H1 (cell line): ENCODE data around the gene NAP1L1. TPM values are rescaled to one million over a fixed set of nuclear protein-coding genes. Genes with fewer than 3 reads are reported as not detected.

Experiments used
- CTCF ChIA-PET: fragments of 300-600 bp; sonication (Branson Sonifier 250); formaldehyde crosslinking; loops from one replicate; lab custom pipeline; 2021; ENCODE audit not compliant: partially characterized antibody; lab: Charles Lee
- POLR2A ChIA-PET: fragments of 300-600 bp; sonication (Branson Sonifier 250); formaldehyde crosslinking; loops from one replicate; lab custom pipeline; 2021; ENCODE audit warnings: inconsistent platforms; ENCODE audit not compliant: partially characterized antibody; lab: Charles Lee
- DNase-seq, 2 experiments: peaks; one replicate each; pipeline versions ENCODE4 v3.0.0 to v3.0.0-alpha.2; 2010 to 2022; ENCODE audit warnings: low spot score in 2 of 2, low read depth in 1 of 2, mixed read lengths in 1 of 2
- FAIRE-seq: peaks from 2 replicates; lab custom pipeline; 2011; peaks lifted over from hg19 to GRCh38; lab: Jason Lieb, UNC
- H2AFZ ChIP-seq: 2 replicates; pipeline ENCODE4 v1.8.1; 2012; ENCODE audit warnings: low read length, inconsistent platforms
- H2AK5ac ChIP-seq: 2 replicates; pipeline ENCODE4 v1.6.1; 2013; ENCODE audit warnings: low read depth, low read length
- H2BK120ac ChIP-seq: replicated peaks from 2 replicates; pipeline ENCODE3; 2013; ENCODE audit warnings: low read depth, low read length, inconsistent platforms
- H2BK12ac ChIP-seq: 2 replicates; pipeline ENCODE4 v1.6.1; 2013; ENCODE audit warnings: low read depth, low read length
- H2BK15ac ChIP-seq: 2 replicates; pipeline ENCODE4 v1.6.1; 2013; ENCODE audit warnings: low read length
- H2BK20ac ChIP-seq: 2 replicates; pipeline ENCODE4 v1.6.1; 2013; ENCODE audit warnings: low read length
- H2BK5ac ChIP-seq: 2 replicates; pipeline ENCODE4 v1.6.1; 2013; ENCODE audit warnings: low read depth, low read length
- H3K14ac ChIP-seq: 2 replicates; pipeline ENCODE4 v1.6.1; 2013; ENCODE audit warnings: inconsistent platforms; ENCODE audit not compliant: insufficient read length
- H3K18ac ChIP-seq: 2 replicates; pipeline ENCODE4 v1.6.1; 2013; ENCODE audit warnings: low read length; ENCODE audit errors: extremely low read depth
- H3K23ac ChIP-seq: 2 replicates; pipeline ENCODE4 v1.6.1; 2013; ENCODE audit warnings: inconsistent platforms; ENCODE audit not compliant: insufficient read length
- H3K23me2 ChIP-seq: 2 replicates; pipeline ENCODE4 v1.6.1; 2013; ENCODE audit warnings: low read depth, low read length
- H3K27ac ChIP-seq: 2 replicates; pipeline ENCODE4 v1.6.1; 2011; ENCODE audit warnings: low read depth, low read length, inconsistent platforms
- H3K27me3 ChIP-seq, 4 experiments: replicated peaks in 1 of 4; 1 replicate in 1 of 4; 2 replicates in 3 of 4; pipeline versions ENCODE4 v1.6.1 to v1.8.1; 2011 to 2013; ENCODE audit warnings: low read length in 3 of 4, mild to moderate bottlenecking in 3 of 4, inconsistent platforms in 2 of 4, mixed read lengths in 2 of 4, moderate library complexity in 1 of 4; ENCODE audit not compliant: control insufficient read depth in 3 of 4, insufficient read depth in 3 of 4; ENCODE audit errors: extremely low read depth in 1 of 4
- H3K36me3 ChIP-seq, 4 experiments: 2 replicates each; pipeline versions ENCODE4 v1.6.1 to v1.8.1; 2011 to 2013; ENCODE audit warnings: mild to moderate bottlenecking in 4 of 4, low read length in 3 of 4, moderate library complexity in 2 of 4, control low read depth in 1 of 4, inconsistent platforms in 1 of 4; ENCODE audit not compliant: insufficient read depth in 4 of 4, control insufficient read depth in 2 of 4
- H3K4ac ChIP-seq: replicated peaks from 2 replicates; pipeline ENCODE3; 2013; ENCODE audit warnings: low read length, low read depth, mixed read lengths, inconsistent platforms; ENCODE audit not compliant: insufficient read length
- H3K4me1 ChIP-seq, 4 experiments: replicated peaks in 1 of 4; 1 replicate in 1 of 4; 2 replicates in 3 of 4; pipeline versions ENCODE4 v1.6.1 to v1.8.1; 2011 to 2013; ENCODE audit warnings: low read length in 3 of 4, inconsistent platforms in 2 of 4, mixed read lengths in 1 of 4; ENCODE audit not compliant: insufficient read depth in 4 of 4, control insufficient read depth in 3 of 4
- H3K4me2 ChIP-seq, 2 experiments: 2 replicates each; pipeline versions ENCODE4 v1.6.1 to v1.8.1; 2011 to 2013; ENCODE audit warnings: low read depth in 2 of 2, low read length in 2 of 2, control low read depth in 1 of 2, inconsistent platforms in 1 of 2, mild to moderate bottlenecking in 1 of 2; ENCODE audit not compliant: insufficient read depth in 1 of 2
- H3K4me3 ChIP-seq, 4 experiments: fragments of 200-600, 300-600 bp in 1 of 4; sonication (generic), shearing (Covaris generic), sonication (Bioruptor Twin) in 1 of 4; 2 replicates each; pipeline versions ENCODE4 v1.5.1 to v1.8.1; 2011 to 2016; ENCODE audit warnings: low read length in 4 of 4, low read depth in 3 of 4, control low read depth in 2 of 4, inconsistent platforms in 2 of 4, mild to moderate bottlenecking in 2 of 4, mixed read lengths in 1 of 4, moderate library complexity in 1 of 4; ENCODE audit not compliant: insufficient read depth in 2 of 4; ENCODE audit errors: extremely low read depth in 1 of 4
- H3K56ac ChIP-seq: replicated peaks from 2 replicates; pipeline ENCODE3; 2013; ENCODE audit warnings: low read depth, mild to moderate bottlenecking, mixed read lengths, low read length, inconsistent platforms; ENCODE audit not compliant: insufficient read length
- H3K79me1 ChIP-seq: 2 replicates; pipeline ENCODE4 v1.6.1; 2013; ENCODE audit warnings: low read depth, low read length, control low read depth
- H3K79me2 ChIP-seq, 2 experiments: 2 replicates each; pipeline versions ENCODE4 v1.6.1 to v1.8.1; 2012 to 2013; ENCODE audit warnings: low read length in 2 of 2, mild to moderate bottlenecking in 2 of 2, inconsistent platforms in 1 of 2; ENCODE audit not compliant: insufficient read depth in 2 of 2, control insufficient read depth in 1 of 2
- H3K9ac ChIP-seq, 4 experiments: replicated peaks in 1 of 4; 1 replicate in 1 of 4; 2 replicates in 3 of 4; pipeline versions ENCODE4 v1.6.1 to v1.8.1; 2011 to 2013; ENCODE audit warnings: low read depth in 3 of 4, low read length in 3 of 4, control low read depth in 2 of 4, mild to moderate bottlenecking in 2 of 4, moderate library complexity in 2 of 4, inconsistent platforms in 1 of 4; ENCODE audit errors: extremely low read depth in 1 of 4
- H3K9me3 ChIP-seq, 2 experiments: 2 replicates each; pipeline versions ENCODE4 v1.6.1 to v1.8.1; 2012 to 2013; ENCODE audit warnings: mild to moderate bottlenecking in 2 of 2, moderate library complexity in 2 of 2, control low read depth in 1 of 2, inconsistent platforms in 1 of 2, low read depth in 1 of 2, low read length in 1 of 2, mixed read lengths in 1 of 2; ENCODE audit not compliant: insufficient read depth in 2 of 2
- H4K20me1 ChIP-seq, 2 experiments: replicated peaks in 1 of 2; 2 replicates each; pipeline versions ENCODE3 to v1.8.1; 2011 to 2013; ENCODE audit warnings: inconsistent platforms in 2 of 2, low read length in 2 of 2, mild to moderate bottlenecking in 1 of 2; ENCODE audit not compliant: insufficient read depth in 2 of 2, control insufficient read depth in 1 of 2
- H4K5ac ChIP-seq: 2 replicates; pipeline ENCODE4 v1.6.1; 2013; ENCODE audit warnings: low read length, low read depth, mixed read lengths, inconsistent platforms; ENCODE audit not compliant: insufficient read length
- H4K8ac ChIP-seq: 2 replicates; pipeline ENCODE4 v1.8.0; 2013; ENCODE audit warnings: mild to moderate bottlenecking, moderate library complexity, low read length, inconsistent platforms; ENCODE audit not compliant: insufficient read depth; ENCODE audit errors: extremely low read depth
- H4K91ac ChIP-seq: replicated peaks from 2 replicates; pipeline ENCODE3; 2013; ENCODE audit warnings: low read length, mixed read lengths, inconsistent platforms; ENCODE audit not compliant: insufficient read length
- HDAC2 ChIP-seq, 2 experiments: fragments of 300-600 bp in 1 of 2; sonication (generic) in 1 of 2; IDR thresholded peaks; 2 replicates each; pipeline ENCODE4 v1.6.1; 2011 to 2012; ENCODE audit warnings: low read depth in 2 of 2, low read length in 2 of 2, mild to moderate bottlenecking in 2 of 2, moderate library complexity in 2 of 2, borderline replicate concordance in 1 of 2, inconsistent platforms in 1 of 2
- POLR2A ChIP-seq, 2 experiments: IDR thresholded peaks; 1 replicate in 1 of 2; 2 replicates in 1 of 2; pipeline ENCODE4 v1.6.1; 2011; ENCODE audit warnings: low read depth in 2 of 2, low read length in 2 of 2, mild to moderate bottlenecking in 2 of 2; ENCODE audit errors: control extremely low read depth in 1 of 2
- RBBP5 ChIP-seq: IDR thresholded peaks from 2 replicates; pipeline ENCODE4 v1.7.1; 2012; ENCODE audit warnings: low read depth, mild to moderate bottlenecking, inconsistent platforms, low read length, moderate library complexity, borderline replicate concordance
- RXRA ChIP-seq: IDR thresholded peaks from 2 replicates; pipeline ENCODE4 v1.6.1; 2011; ENCODE audit warnings: low read depth, mild to moderate bottlenecking, low read length, moderate library complexity; ENCODE audit not compliant: insufficient read depth
- TAF1 ChIP-seq: IDR thresholded peaks from 2 replicates; pipeline ENCODE4 v1.6.1; 2011; ENCODE audit warnings: mild to moderate bottlenecking, low read depth, low read length
- TAF7 ChIP-seq: optimal IDR thresholded peaks from 2 replicates; pipeline ENCODE3; 2011; ENCODE audit warnings: low read depth, mild to moderate bottlenecking, inconsistent platforms, low read length, moderate library complexity, borderline replicate concordance
- TEAD4 ChIP-seq: IDR thresholded peaks from 2 replicates; pipeline ENCODE4 v1.6.1; 2012; ENCODE audit warnings: low read depth, low read length, inconsistent platforms, mixed read lengths
- WGBS, 2 experiments: shearing (Covaris generic) in 1 of 2; methylation state at CpG; one replicate each; pipeline versions ENCODE4 v1.1.6 to v1.1.7; 2013 to 2015; ENCODE audit warnings: low lambda C conversion rate in 2 of 2, mixed read lengths in 2 of 2, inconsistent platforms in 1 of 2, low coverage in 1 of 2, missing lambda C conversion rate in 1 of 2; ENCODE audit not compliant: insufficient replicate concordance in 2 of 2, insufficient coverage in 1 of 2, insufficient read length in 1 of 2; ENCODE audit errors: extremely low coverage in 1 of 2, missing lambda C conversion rate in 1 of 2; 5-methylcytosine and 5-hydroxymethylcytosine counted together
- polyA plus RNA-seq, 7 experiments: library from polyadenylated mRNA; depleted of rRNA in 3 of 7; stranded (reverse) in 5 of 7; unstranded in 2 of 7; fragments of >200 nt in 5 of 7; fragments of 200-250 nt in 2 of 7; gene quantifications; 1 replicate in 5 of 7; 2 replicates in 1 of 7; 4 replicates in 1 of 7; pipeline versions ENCODE4 v1.2.1 to v1.2.3, GENCODE V29; 2011 to 2013; ENCODE audit warnings: missing spikeins in 2 of 7, mixed read lengths in 2 of 7
- total RNA-seq: library from RNA; stranded (reverse); fragmentation: NEBNext Ultra II Directional; extraction: Animal tissue kit (Norgen Biotek cat#: 25700); gene quantifications from 2 replicates; pipeline ENCODE4 v1.2.1, GENCODE V29; 2021
- TF ChIP-seq, protein P1 (sequence below), 3 experiments: IDR thresholded peaks; 1 replicate in 2 of 3; 2 replicates in 1 of 3; pipeline versions ENCODE4 v1.5.1 to v1.6.1; 2011; ENCODE audit warnings: low read length in 3 of 3, mild to moderate bottlenecking in 3 of 3, inconsistent platforms in 2 of 3, low read depth in 1 of 3, moderate library complexity in 1 of 3; ENCODE audit not compliant: insufficient read depth in 1 of 3; ENCODE audit errors: control extremely low read depth in 1 of 3

The NAP1L1 gene
- total and polyA plus RNA-seq, 2 of the 8 experiments (the other 6 are each of a cell fraction or from before 2014, with no cell fraction given): 202 to 1,159 TPM

DNA sequence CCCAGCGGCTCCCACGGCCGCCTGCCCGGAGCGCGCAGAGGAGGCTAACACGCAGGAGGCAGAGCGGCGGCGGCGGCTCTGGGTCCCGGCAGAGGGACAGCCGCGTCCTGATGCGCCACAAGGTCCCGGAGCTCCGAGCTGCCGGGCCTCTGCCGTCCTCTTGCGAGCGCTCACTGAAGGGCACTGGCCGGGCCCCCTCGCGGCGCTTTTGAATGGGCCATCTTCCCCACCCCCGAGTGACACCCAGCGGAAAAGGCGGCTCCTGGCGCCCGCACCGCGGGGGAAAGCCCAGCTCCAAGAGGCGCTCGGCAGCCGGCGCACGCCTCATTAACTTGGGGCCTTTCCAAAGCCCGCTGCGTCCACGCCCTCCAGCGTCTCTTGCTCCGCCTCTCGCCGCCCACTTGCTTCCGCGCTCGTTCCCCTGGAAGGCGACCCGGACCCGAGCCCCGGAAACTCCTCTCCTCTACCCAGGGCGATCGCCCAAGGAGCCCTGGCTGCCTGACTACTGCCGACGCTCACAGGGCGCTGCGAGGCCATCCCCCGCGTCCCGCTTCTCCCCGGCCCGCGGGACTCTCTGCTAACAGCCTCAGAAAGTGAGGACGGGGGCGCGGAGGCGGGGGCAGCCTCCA, 53.0 kb downstream of the NAP1L1 start, which contains the start of gene PHLDA1:
Gene PHLDA1, minus strand, starts transcription at position 363 of the 629 bp plus-strand sequence.
- Histone ChIP-seq H2AFZ (peak within 1 kb of the TSS; percentile 6; the same call in 1 of the 2 replicates), H3K4me1 (peaks cover 0 to 11% (median 2%) of the 10 kb centered on the region in 4 experiments; a peak in 5 of 7 replicates), H3K79me1 (peaks cover 4% of the 10 kb centered on the region), H2BK5ac (peak within 1 kb of the TSS; percentile 57; the same call in 1 of the 2 replicates), H3K79me2 (peaks cover 0 to 36% of the 10 kb centered on the region in 2 experiments; a peak in 2 of 4 replicates), H2BK20ac (no peak within 1 kb of the TSS), H3K14ac (peak within 1 kb of the TSS; percentile 73), H2BK120ac (peak within 1 kb of the TSS; percentile 80), H3K4ac (peak within 1 kb of the TSS; percentile 88), H3K27me3 (no peaks in the 10 kb centered on the region; a peak in 1 of 7 replicates), H3K23me2 (peaks cover 17% of the 10 kb centered on the region), H3K56ac (peak within 1 kb of the TSS; percentile 90), H4K5ac (peak within 1 kb of the TSS; percentile 68), H2AK5ac (no peak within 1 kb of the TSS; the same call in 1 of the 2 replicates), H4K8ac (peak within 1 kb of the TSS; percentile 76), H4K20me1 (peaks cover 2 to 4% of the 10 kb centered on the region in 2 experiments), H3K4me2 (peak within 1 kb of the TSS; percentile 98 to 99), H3K4me3 (peak within 1 kb of the TSS; percentile 89 to 94 (median 92)), H2BK15ac (peak within 1 kb of the TSS; percentile 53; the same call in 1 of the 2 replicates), H3K23ac (peak within 1 kb of the TSS; percentile 86), H4K91ac (peak within 1 kb of the TSS; percentile 96), H3K27ac (peak within 1 kb of the TSS; percentile 54; the same call in 1 of the 2 replicates), H3K9ac (peak within 1 kb of the TSS; percentile 65 to 82 (median 70)), H3K18ac (peak within 1 kb of the TSS; percentile 94), H3K9me3 (no peaks in the 10 kb centered on the region), H3K36me3 (peaks cover 0 to 23% (median 0%) of the 10 kb centered on the region in 4 experiments; a peak in 1 of 8 replicates), H2BK12ac (peak within 1 kb of the TSS; percentile 53)
- no peak for FAIRE-seq
- ChIA-PET CTCF (interaction anchor here (0.6 to 3.2 kb wide), 14 partner anchors 9 to 548 kb away, joined by 3 to 26 read pairs (median 4); no protein-coding TSS in a partner anchor), POLR2A (interaction anchor here (0.8 to 3.9 kb wide), 22 partner anchors 10 to 520 kb away, joined by 3 to 42 read pairs (median 4); partner anchors contain the start of genes BBS10 and KRR1)
- peak; percentile 84 to 88 for DNase-seq
- 2% methylated on average over 57 of the region's 67 CpGs; no CpG with 5 or more reads in 1 of the 2 experiments for WGBS, 2 experiments
- peak; percentile 79 for TF ChIP-seq TAF1
- TF ChIP-seq TAF7: peak; percentile 80
- TF ChIP-seq RBBP5: peak; percentile 84
- TF ChIP-seq RXRA: no peak
- TF ChIP-seq POLR2A (IDR thresholded peaks at IDR 0.05; ENCODE audit: control extremely low read depth in 1 of 2, low read depth in 2 of 2, low read length in 2 of 2): peak; percentile 2 to 42; a peak in 1 of 3 replicates
- peak; percentile 16 to 75; a peak in 2 of 4 replicates for TF ChIP-seq HDAC2 (IDR thresholded peaks at IDR 0.05; ENCODE audit: borderline replicate concordance in 1 of 2, low read depth in 2 of 2, low read length in 2 of 2)
- no peak for TF ChIP-seq TEAD4
- TF ChIP-seq, protein P1, sequence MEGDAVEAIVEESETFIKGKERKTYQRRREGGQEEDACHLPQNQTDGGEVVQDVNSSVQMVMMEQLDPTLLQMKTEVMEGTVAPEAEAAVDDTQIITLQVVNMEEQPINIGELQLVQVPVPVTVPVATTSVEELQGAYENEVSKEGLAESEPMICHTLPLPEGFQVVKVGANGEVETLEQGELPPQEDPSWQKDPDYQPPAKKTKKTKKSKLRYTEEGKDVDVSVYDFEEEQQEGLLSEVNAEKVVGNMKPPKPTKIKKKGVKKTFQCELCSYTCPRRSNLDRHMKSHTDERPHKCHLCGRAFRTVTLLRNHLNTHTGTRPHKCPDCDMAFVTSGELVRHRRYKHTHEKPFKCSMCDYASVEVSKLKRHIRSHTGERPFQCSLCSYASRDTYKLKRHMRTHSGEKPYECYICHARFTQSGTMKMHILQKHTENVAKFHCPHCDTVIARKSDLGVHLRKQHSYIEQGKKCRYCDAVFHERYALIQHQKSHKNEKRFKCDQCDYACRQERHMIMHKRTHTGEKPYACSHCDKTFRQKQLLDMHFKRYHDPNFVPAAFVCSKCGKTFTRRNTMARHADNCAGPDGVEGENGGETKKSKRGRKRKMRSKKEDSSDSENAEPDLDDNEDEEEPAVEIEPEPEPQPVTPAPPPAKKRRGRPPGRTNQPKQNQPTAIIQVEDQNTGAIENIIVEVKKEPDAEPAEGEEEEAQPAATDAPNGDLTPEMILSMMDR (IDR thresholded peaks at IDR 0.05; ENCODE audit: control extremely low read depth in 1 of 3, insufficient read depth in 1 of 3, low read depth in 1 of 3, low read length in 3 of 3): peak; percentile 39 to 74 (median 42)
